GM12878 (cell line): ENCODE measurements around the gene FGB.

ENCODE experiments used
- HDAC2 ChIP-seq: fragments of 200-600 bp; sonication (generic); IDR thresholded peaks from 2 replicates; pipeline ENCODE4 v1.6.1; 2017
- NFYB ChIP-seq: IDR thresholded peaks from 2 replicates; pipeline ENCODE4 v1.6.1; 2011; ENCODE audit warnings: low read depth, mild to moderate bottlenecking, low read length, improper control_type of control experiment, moderate library complexity; ENCODE audit not compliant: insufficient read depth
- POLR2A ChIP-seq: IDR thresholded peaks from 2 replicates; pipeline ENCODE4 v1.6.1; 2011; ENCODE audit warnings: low read depth, mild to moderate bottlenecking, low read length
- SREBF2 ChIP-seq: IDR thresholded peaks from 2 replicates; pipeline ENCODE4 v1.6.1; 2012; ENCODE audit warnings: mild to moderate bottlenecking, low read length
- TF ChIP-seq, protein P1 (sequence below): IDR thresholded peaks from 2 replicates; pipeline ENCODE4 v1.6.1; 2011; ENCODE audit warnings: low read depth, low read length, improper control_type of control experiment, borderline replicate concordance
- TF ChIP-seq, protein P2 (sequence below): IDR thresholded peaks from 2 replicates; pipeline ENCODE4 v1.6.1; 2011; ENCODE audit warnings: mild to moderate bottlenecking, low read depth, low read length, moderate library complexity; ENCODE audit not compliant: insufficient replicate concordance
- TF ChIP-seq, protein P3 (sequence below), 3 experiments: IDR thresholded peaks in 2 of 3; conservative IDR thresholded peaks in 1 of 3; 2 replicates each; pipeline ENCODE4 v1.5.1; 2011; ENCODE audit warnings: low read depth in 3 of 3, low read length in 3 of 3, mild to moderate bottlenecking in 3 of 3, control low read depth in 2 of 3, moderate library complexity in 2 of 3, inconsistent platforms in 1 of 3, mixed read lengths in 1 of 3; ENCODE audit not compliant: control insufficient read depth in 2 of 3, insufficient read depth in 1 of 3; ENCODE audit errors: extremely low read depth in 1 of 3

DNA sequence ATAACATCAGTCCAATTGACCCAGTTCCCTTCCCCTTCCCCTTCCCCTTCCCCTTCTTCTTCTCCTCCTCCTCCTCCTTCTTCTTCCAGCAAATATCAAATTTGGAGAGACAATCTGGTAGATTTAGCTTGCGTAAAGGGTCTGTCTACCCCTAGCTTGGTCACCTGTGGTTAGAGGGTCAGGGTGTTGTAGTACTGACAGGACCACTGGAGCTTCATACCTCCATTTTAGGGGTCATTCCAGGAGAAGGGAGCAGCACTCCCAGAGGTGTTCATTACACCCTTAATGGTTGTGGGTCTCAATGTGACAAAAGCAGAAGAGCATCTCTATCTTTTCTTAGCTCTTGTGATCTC, 3.7 kb upstream of the FGB start:
- TF ChIP-seq, protein P1, sequence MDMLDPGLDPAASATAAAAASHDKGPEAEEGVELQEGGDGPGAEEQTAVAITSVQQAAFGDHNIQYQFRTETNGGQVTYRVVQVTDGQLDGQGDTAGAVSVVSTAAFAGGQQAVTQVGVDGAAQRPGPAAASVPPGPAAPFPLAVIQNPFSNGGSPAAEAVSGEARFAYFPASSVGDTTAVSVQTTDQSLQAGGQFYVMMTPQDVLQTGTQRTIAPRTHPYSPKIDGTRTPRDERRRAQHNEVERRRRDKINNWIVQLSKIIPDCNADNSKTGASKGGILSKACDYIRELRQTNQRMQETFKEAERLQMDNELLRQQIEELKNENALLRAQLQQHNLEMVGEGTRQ: no peak
- no peak for TF ChIP-seq NFYB
- TF ChIP-seq SREBF2: no peak
- TF ChIP-seq POLR2A: no peak
- TF ChIP-seq, protein P2, sequence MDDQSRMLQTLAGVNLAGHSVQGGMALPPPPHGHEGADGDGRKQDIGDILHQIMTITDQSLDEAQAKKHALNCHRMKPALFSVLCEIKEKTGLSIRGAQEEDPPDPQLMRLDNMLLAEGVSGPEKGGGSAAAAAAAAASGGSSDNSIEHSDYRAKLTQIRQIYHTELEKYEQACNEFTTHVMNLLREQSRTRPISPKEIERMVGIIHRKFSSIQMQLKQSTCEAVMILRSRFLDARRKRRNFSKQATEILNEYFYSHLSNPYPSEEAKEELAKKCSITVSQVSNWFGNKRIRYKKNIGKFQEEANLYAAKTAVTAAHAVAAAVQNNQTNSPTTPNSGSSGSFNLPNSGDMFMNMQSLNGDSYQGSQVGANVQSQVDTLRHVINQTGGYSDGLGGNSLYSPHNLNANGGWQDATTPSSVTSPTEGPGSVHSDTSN: no peak
- TF ChIP-seq, protein P3, sequence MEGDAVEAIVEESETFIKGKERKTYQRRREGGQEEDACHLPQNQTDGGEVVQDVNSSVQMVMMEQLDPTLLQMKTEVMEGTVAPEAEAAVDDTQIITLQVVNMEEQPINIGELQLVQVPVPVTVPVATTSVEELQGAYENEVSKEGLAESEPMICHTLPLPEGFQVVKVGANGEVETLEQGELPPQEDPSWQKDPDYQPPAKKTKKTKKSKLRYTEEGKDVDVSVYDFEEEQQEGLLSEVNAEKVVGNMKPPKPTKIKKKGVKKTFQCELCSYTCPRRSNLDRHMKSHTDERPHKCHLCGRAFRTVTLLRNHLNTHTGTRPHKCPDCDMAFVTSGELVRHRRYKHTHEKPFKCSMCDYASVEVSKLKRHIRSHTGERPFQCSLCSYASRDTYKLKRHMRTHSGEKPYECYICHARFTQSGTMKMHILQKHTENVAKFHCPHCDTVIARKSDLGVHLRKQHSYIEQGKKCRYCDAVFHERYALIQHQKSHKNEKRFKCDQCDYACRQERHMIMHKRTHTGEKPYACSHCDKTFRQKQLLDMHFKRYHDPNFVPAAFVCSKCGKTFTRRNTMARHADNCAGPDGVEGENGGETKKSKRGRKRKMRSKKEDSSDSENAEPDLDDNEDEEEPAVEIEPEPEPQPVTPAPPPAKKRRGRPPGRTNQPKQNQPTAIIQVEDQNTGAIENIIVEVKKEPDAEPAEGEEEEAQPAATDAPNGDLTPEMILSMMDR (IDR thresholded peaks at IDR 0.05 in 2 of 3, conservative IDR thresholded peaks at IDR 0.05 in 1 of 3; ENCODE audit: control insufficient read depth in 2 of 3, extremely low read depth in 1 of 3, insufficient read depth in 1 of 3, low read depth in 3 of 3, low read length in 3 of 3): no peak
- no peak for TF ChIP-seq HDAC2
